GM19043 (cell line): ENCODE results near the gene TCOF1.

Source experiments
- ATAC-seq: cut with Tn5 transposase; IDR thresholded peaks from one replicate; pipeline ENCODE4 v1.9.1; 2021; ENCODE audit warnings: low read depth; ENCODE audit not compliant: unreplicated experiment

The TCOF1 gene

GRCh38 chr5:150322202-150322601 is 35.3 kb upstream of the TCOF1 start:
- no peak for ATAC-seq

GRCh38 chr5:150323092-150323491 is 34.4 kb upstream of the TCOF1 start:
- no peak for ATAC-seq

- ATAC-seq: no peak
Observed at GRCh38 chr5:150323819-150324218, 33.7 kb upstream of the TCOF1 start.

GRCh38 chr5:150325426-150325825 is 32.1 kb upstream of the TCOF1 start:
- no peak for ATAC-seq

GRCh38 chr5:150326707-150327106 is 30.8 kb upstream of the TCOF1 start:
- no peak for ATAC-seq

- ATAC-seq: no peak
Observed at GRCh38 chr5:150327139-150327538, 30.4 kb upstream of the TCOF1 start.

GRCh38 chr5:150328515-150328914 is 29.0 kb upstream of the TCOF1 start:
- no peak for ATAC-seq

GRCh38 chr5:150329038-150329437 is 28.5 kb upstream of the TCOF1 start:
- no peak for ATAC-seq

- ATAC-seq: no peak
Observed at GRCh38 chr5:150329881-150330876, 27.3 kb upstream of the TCOF1 start.

- ATAC-seq: no peak
Observed at GRCh38 chr5:150333400-150333799, 24.1 kb upstream of the TCOF1 start.

GRCh38 chr5:150335778-150336177 is 21.7 kb upstream of the TCOF1 start:
- no peak for ATAC-seq

- no peak for ATAC-seq
Observed at GRCh38 chr5:150338546-150338945, 19.0 kb upstream of the TCOF1 start.

- no peak for ATAC-seq
Observed at GRCh38 chr5:150339165-150339564, 18.3 kb upstream of the TCOF1 start.

GRCh38 chr5:150339841-150340240 is 17.7 kb upstream of the TCOF1 start:
- ATAC-seq: no peak

GRCh38 chr5:150340614-150341255 is 16.8 kb upstream of the TCOF1 start:
- ATAC-seq: no peak

- no peak for ATAC-seq
Observed at GRCh38 chr5:150341331-150341730, 16.2 kb upstream of the TCOF1 start.

GRCh38 chr5:150341989-150342388 is 15.5 kb upstream of the TCOF1 start:
- ATAC-seq: no peak

- no peak for ATAC-seq
Observed at GRCh38 chr5:150342583-150342982, 14.9 kb upstream of the TCOF1 start.

- no peak for ATAC-seq
Observed at GRCh38 chr5:150343994-150344631, 13.4 kb upstream of the TCOF1 start.

- no peak for ATAC-seq
Observed at GRCh38 chr5:150345716-150346115, 11.8 kb upstream of the TCOF1 start.

- no peak for ATAC-seq
Observed at GRCh38 chr5:150346592-150346991, 10.9 kb upstream of the TCOF1 start.
